HL-60 (cell line): ENCODE results near the gene COL25A1.

Source experiments
- CTCF ChIP-seq: IDR thresholded peaks from one replicate; pipeline ENCODE4 v1.5.1; 2011; ENCODE audit warnings: low read length, control low read depth, inconsistent platforms; ENCODE audit not compliant: insufficient read depth
- GABPA ChIP-seq: IDR thresholded peaks from 2 replicates; pipeline ENCODE4 v1.6.1; 2012; ENCODE audit warnings: low read depth
- POLR2AphosphoS5 ChIP-seq: IDR thresholded peaks from 2 replicates; pipeline ENCODE4 v1.6.1; 2012; ENCODE audit warnings: low read depth

GRCh38 chr4:108878806-108879205, 423.7 kb downstream of the COL25A1 start:
- TF ChIP-seq CTCF (no peak), GABPA (no peak), POLR2AphosphoS5 (no peak)
